ENCODE results near the gene EFNA1. TPM values are rescaled to one million over a fixed set of nuclear protein-coding genes. Genes with fewer than 3 reads are reported as not detected.
"Not testable (repeated sequence)": the region's sequence is repeated elsewhere in the genome, so short reads cannot be mapped to it uniquely, and the experiment has no call there.

EFNA1 gene
- total and polyA plus RNA-seq, 5 donors from 2014 or later = 0.30 to 6.8 (median 3.1) TPM

DNA sequence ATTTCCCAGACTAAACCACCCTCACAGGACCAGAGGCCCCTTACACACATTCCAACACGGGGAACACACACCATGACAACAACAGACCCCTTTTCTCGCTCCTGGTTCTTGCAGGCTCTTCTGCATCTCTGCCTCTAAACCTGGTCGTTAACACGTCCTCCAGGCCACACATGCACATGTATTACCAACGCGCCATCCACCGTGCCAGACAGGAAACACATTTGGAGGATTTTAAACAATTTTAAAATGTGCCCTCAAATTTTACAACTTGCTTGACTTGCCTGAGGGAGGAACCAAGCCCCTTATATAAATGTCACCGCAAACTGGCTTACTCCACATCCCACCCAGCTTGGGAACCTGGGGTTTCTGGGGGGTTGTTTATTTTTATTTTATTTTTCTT, 16.9 kb upstream of the EFNA1 start:
- H3K9me3 ChIP-seq (ENCODE audit: control insufficient read depth in 2 of 2, low read length in 2 of 2) = no peaks in the 10 kb centered on the region
- H3K27ac ChIP-seq (ENCODE audit: insufficient read depth, low read length, poor library complexity, severe bottlenecking) = no peak overlapping the region
- H3K27ac Mint-ChIP-seq = no peak overlapping the region
- no peaks in the 10 kb centered on the region for H3K27me3 ChIP-seq (ENCODE audit: control insufficient read depth, insufficient read depth, low read length)
- H3K36me3 ChIP-seq (ENCODE audit: control insufficient read depth, insufficient read depth, low read length) = no peaks in the 10 kb centered on the region
- H3K4me3 ChIP-seq (ENCODE audit: low read depth, low read length) = no peak overlapping the region
- H3K4me1 Mint-ChIP-seq = no peaks in the 10 kb centered on the region
- H3K4me3 Mint-ChIP-seq = no peak overlapping the region
- ATAC-seq (ENCODE audit: low read depth in 2 of 2) (no peak), DNase-seq (no peak)
- H3K36me3 Mint-ChIP-seq = no peaks in the 10 kb centered on the region
- H3K27me3 Mint-ChIP-seq = peaks cover 21% of the 10 kb centered on the region
- no peaks in the 10 kb centered on the region for H3K9me3 Mint-ChIP-seq
- H3K4me1 ChIP-seq (ENCODE audit: control insufficient read depth, insufficient read depth, low read length, poor library complexity, severe bottlenecking) = no peaks in the 10 kb centered on the region

GRCh38 chr1:155113450-155113980, 14.2 kb upstream of the EFNA1 start:
- Histone ChIP-seq H3K27ac (ENCODE audit: insufficient read depth, low read length, poor library complexity, severe bottlenecking) (no peak overlapping the region), H3K4me3 (ENCODE audit: low read depth, low read length) (no peak overlapping the region), H3K4me1 (ENCODE audit: control insufficient read depth, insufficient read depth, low read length, poor library complexity, severe bottlenecking) (no peaks in the 10 kb centered on the region), H3K36me3 (ENCODE audit: control insufficient read depth, insufficient read depth, low read length) (no peaks in the 10 kb centered on the region), H3K9me3 (ENCODE audit: control insufficient read depth in 2 of 2, low read length in 2 of 2) (no peaks in the 10 kb centered on the region), H3K27me3 (ENCODE audit: control insufficient read depth, insufficient read depth, low read length) (peaks cover 2% of the 10 kb centered on the region)
- no peak for ATAC-seq (ENCODE audit: low read depth in 2 of 2)
- DNase-seq = no peak
- no peak overlapping the region for H3K4me3 Mint-ChIP-seq
- H3K4me1 Mint-ChIP-seq = no peaks in the 10 kb centered on the region
- no peak overlapping the region for H3K27ac Mint-ChIP-seq
- no peaks in the 10 kb centered on the region for H3K36me3 Mint-ChIP-seq
- peaks cover 22% of the 10 kb centered on the region for H3K27me3 Mint-ChIP-seq
- H3K9me3 Mint-ChIP-seq = no peaks in the 10 kb centered on the region

DNA sequence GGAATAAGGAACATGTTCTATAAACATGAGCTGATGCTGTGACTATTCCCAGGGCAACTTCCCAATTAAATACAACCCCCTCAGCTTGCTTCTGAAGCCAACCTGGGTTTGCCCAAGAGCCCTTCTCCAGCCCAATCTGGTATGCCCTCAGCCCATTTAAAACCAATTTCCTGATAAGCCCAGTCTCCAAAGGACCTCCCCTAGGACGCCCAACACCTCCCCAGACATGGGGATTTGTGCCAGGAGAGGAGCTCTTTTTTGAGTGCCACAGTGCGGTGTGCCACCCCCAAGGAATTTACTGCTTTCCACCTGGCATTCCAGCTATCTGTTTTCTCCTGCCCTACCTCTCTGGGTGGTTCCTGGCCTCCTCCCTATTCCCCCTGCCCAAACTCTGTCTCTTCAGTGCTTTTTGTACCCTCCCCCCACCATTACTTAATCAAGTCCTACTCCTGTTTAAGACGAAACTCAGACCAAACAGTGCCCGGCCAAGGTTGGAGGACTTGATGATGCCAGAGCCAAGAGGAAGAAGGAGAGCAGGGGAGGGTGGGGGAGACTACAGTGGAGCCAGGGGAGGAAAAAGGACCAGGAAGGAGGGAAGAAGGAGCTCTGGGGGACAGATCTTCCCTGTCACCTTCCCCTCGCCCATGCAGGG, 11.4 kb upstream of the EFNA1 start:
- no peak for ATAC-seq (ENCODE audit: low read depth in 2 of 2)
- Mint-ChIP-seq H3K27me3 (peaks cover 21% of the 10 kb centered on the region), H3K27ac (no peak overlapping the region), H3K4me3 (no peak overlapping the region), H3K36me3 (no peaks in the 10 kb centered on the region), H3K4me1 (no peaks in the 10 kb centered on the region), H3K9me3 (no peaks in the 10 kb centered on the region)
- Histone ChIP-seq H3K27me3 (ENCODE audit: control insufficient read depth, insufficient read depth, low read length) (peaks cover 2% of the 10 kb centered on the region), H3K27ac (ENCODE audit: insufficient read depth, low read length, poor library complexity, severe bottlenecking) (no peak overlapping the region), H3K4me3 (ENCODE audit: low read depth, low read length) (no peak overlapping the region), H3K9me3 (ENCODE audit: control insufficient read depth in 2 of 2, low read length in 2 of 2) (no peaks in the 10 kb centered on the region), H3K36me3 (ENCODE audit: control insufficient read depth, insufficient read depth, low read length) (no peaks in the 10 kb centered on the region), H3K4me1 (ENCODE audit: control insufficient read depth, insufficient read depth, low read length, poor library complexity, severe bottlenecking) (no peaks in the 10 kb centered on the region)
- no peak for DNase-seq

DNA sequence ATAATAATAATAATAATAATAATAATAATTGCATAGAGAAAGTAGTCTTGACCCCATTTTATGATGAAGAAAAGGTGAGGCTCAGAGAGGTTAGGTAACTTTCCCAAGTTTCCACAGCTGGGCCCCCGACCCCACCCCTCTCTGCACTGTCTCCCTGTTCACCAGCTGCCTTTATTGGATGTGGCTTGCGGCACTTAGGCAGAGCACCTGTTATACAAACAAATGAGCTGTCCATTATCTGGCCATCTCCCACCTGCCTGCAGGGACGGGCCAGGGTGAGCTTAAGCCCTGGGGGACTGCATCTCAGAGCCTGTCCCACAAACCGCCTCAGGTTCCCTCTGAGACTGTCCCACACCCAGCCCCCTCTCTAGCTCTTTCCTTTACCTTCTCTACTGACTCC, 10.1 kb upstream of the EFNA1 start:
- peaks cover 2% of the 10 kb centered on the region for H3K27me3 ChIP-seq (ENCODE audit: control insufficient read depth, insufficient read depth, low read length)
- no peak overlapping the region for H3K4me3 ChIP-seq (ENCODE audit: low read depth, low read length)
- DNase-seq (no peak), ATAC-seq (ENCODE audit: low read depth in 2 of 2) (no peak)
- H3K27ac Mint-ChIP-seq = no peak overlapping the region
- peaks cover 30% of the 10 kb centered on the region for H3K27me3 Mint-ChIP-seq
- H3K36me3 ChIP-seq (ENCODE audit: control insufficient read depth, insufficient read depth, low read length) = no peaks in the 10 kb centered on the region
- no peaks in the 10 kb centered on the region for H3K9me3 Mint-ChIP-seq
- H3K4me3 Mint-ChIP-seq = no peak overlapping the region
- no peaks in the 10 kb centered on the region for H3K36me3 Mint-ChIP-seq
- H3K4me1 Mint-ChIP-seq = no peaks in the 10 kb centered on the region
- no peak overlapping the region for H3K27ac ChIP-seq (ENCODE audit: insufficient read depth, low read length, poor library complexity, severe bottlenecking)
- H3K4me1 ChIP-seq (ENCODE audit: control insufficient read depth, insufficient read depth, low read length, poor library complexity, severe bottlenecking) = no peaks in the 10 kb centered on the region
- H3K9me3 ChIP-seq (ENCODE audit: control insufficient read depth in 2 of 2, low read length in 2 of 2) = no peaks in the 10 kb centered on the region

DNA sequence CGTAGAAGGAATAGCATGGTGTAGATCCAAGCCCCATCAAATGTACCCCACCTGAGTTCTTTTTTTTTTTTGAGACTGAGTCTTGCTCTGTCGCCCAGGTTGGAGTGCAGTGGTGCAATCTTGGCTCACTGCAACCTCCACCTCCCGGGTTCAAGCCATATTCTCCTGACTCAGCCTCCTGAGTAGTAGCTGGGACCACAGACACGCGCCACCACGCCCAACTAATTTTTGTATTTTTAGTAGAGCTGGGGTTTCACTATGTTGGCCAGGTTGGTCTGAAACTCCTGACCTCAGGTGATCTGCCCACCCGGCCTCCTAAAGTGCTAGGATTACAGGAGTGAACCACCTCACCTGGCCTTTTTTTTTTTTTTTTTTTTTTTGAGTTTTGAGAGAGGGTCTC, 9.6 kb upstream of the EFNA1 start:
- H3K4me3 ChIP-seq (ENCODE audit: low read depth, low read length); H3K27ac ChIP-seq (ENCODE audit: insufficient read depth, low read length, poor library complexity, severe bottlenecking); H3K9me3 Mint-ChIP-seq; H3K4me3 Mint-ChIP-seq; H3K27me3 ChIP-seq (ENCODE audit: control insufficient read depth, insufficient read depth, low read length); H3K4me1 ChIP-seq (ENCODE audit: control insufficient read depth, insufficient read depth, low read length, poor library complexity, severe bottlenecking); DNase-seq; H3K4me1 Mint-ChIP-seq; ATAC-seq (ENCODE audit: low read depth in 2 of 2); H3K36me3 ChIP-seq (ENCODE audit: control insufficient read depth, insufficient read depth, low read length); H3K27ac Mint-ChIP-seq; H3K36me3 Mint-ChIP-seq; H3K9me3 ChIP-seq (ENCODE audit: control insufficient read depth in 2 of 2, low read length in 2 of 2): not testable (repeated sequence)
- peaks cover 32% of the 10 kb centered on the region for H3K27me3 Mint-ChIP-seq

DNA sequence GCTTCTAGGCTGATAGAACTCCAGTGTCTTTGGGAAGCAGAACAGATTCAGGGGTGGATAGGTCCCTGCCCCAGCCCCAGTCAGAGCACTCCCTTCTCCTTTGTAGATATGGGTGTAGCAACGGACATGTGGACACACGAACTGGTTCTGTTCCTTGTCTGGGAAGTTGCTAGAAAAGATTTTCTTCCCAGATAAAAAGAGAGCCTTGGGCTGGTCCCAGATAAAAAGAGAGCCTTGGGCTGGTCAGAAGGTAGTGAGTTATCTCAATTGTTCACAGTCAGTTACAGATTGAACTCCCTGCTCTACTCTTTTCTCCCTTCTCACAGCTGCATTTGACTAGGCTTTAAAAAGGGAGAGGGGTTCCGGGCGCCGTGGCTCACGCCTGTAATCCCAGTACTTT, 7.4 kb upstream of the EFNA1 start:
- Histone ChIP-seq H3K4me1 (ENCODE audit: control insufficient read depth, insufficient read depth, low read length, poor library complexity, severe bottlenecking) (no peaks in the 10 kb centered on the region), H3K27me3 (ENCODE audit: control insufficient read depth, insufficient read depth, low read length) (peaks cover 2% of the 10 kb centered on the region), H3K4me3 (ENCODE audit: low read depth, low read length) (no peak overlapping the region), H3K36me3 (ENCODE audit: control insufficient read depth, insufficient read depth, low read length) (no peaks in the 10 kb centered on the region), H3K9me3 (ENCODE audit: control insufficient read depth in 2 of 2, low read length in 2 of 2) (no peaks in the 10 kb centered on the region), H3K27ac (ENCODE audit: insufficient read depth, low read length, poor library complexity, severe bottlenecking) (no peak overlapping the region)
- DNase-seq (no peak), ATAC-seq (ENCODE audit: low read depth in 2 of 2) (no peak)
- Mint-ChIP-seq H3K4me1 (no peaks in the 10 kb centered on the region), H3K36me3 (no peaks in the 10 kb centered on the region), H3K27me3 (peaks cover 41% of the 10 kb centered on the region), H3K27ac (no peak overlapping the region), H3K9me3 (no peaks in the 10 kb centered on the region), H3K4me3 (no peak overlapping the region)

DNA sequence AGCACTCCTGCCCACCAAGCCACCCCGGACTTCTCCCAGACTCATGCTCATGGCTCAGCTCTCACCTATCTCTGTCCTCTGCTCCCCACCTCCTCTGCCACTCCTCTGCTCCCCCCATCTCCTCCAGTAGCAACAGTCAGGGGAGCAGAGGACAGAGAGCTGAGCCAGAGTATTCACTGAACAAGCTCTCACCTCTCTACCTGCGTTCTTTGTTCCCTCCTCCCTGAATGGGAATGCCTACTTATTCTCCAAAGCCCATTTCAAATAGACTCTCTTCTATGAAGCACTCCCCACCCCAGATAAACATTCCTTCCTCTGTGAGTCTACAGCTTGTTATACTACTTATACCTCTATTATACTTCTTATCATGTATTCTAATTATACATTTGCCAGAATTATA, 6.4 kb upstream of the EFNA1 start:
- H3K36me3 Mint-ChIP-seq = no peaks in the 10 kb centered on the region
- ATAC-seq (ENCODE audit: low read depth in 2 of 2) (no peak), DNase-seq (no peak)
- H3K4me1 Mint-ChIP-seq = no peaks in the 10 kb centered on the region
- peaks cover 47% of the 10 kb centered on the region for H3K27me3 Mint-ChIP-seq
- Histone ChIP-seq H3K27ac (ENCODE audit: insufficient read depth, low read length, poor library complexity, severe bottlenecking) (no peak overlapping the region), H3K36me3 (ENCODE audit: control insufficient read depth, insufficient read depth, low read length) (no peaks in the 10 kb centered on the region), H3K9me3 (ENCODE audit: control insufficient read depth in 2 of 2, low read length in 2 of 2) (no peaks in the 10 kb centered on the region), H3K4me3 (ENCODE audit: low read depth, low read length) (no peak overlapping the region), H3K27me3 (ENCODE audit: control insufficient read depth, insufficient read depth, low read length) (peaks cover 2% of the 10 kb centered on the region), H3K4me1 (ENCODE audit: control insufficient read depth, insufficient read depth, low read length, poor library complexity, severe bottlenecking) (no peaks in the 10 kb centered on the region)
- H3K9me3 Mint-ChIP-seq = no peaks in the 10 kb centered on the region
- no peak overlapping the region for H3K4me3 Mint-ChIP-seq
- H3K27ac Mint-ChIP-seq = no peak overlapping the region

DNA sequence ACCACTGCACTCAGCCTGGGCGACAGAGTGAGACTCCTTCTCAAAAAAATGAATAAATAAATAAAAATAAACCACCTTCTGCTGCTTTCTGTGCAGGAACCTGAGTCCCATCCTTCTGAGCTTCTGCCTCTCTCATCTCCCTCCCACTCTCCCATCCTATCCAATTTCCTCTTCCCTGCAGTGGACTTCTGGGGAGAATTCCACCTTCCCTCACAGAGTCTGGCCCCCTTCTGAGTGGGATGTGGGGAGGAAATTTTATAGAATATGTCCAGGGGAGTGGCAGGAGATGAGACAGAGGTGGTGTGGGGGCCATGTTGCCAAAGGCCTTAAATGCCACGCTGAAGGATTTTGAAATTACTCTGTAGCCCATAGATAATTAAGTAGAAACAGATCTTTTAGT, 5.4 kb upstream of the EFNA1 start:
- ATAC-seq (ENCODE audit: low read depth in 2 of 2) (no peak), DNase-seq (no peak)
- H3K9me3 Mint-ChIP-seq = no peaks in the 10 kb centered on the region
- no peak overlapping the region for H3K4me3 Mint-ChIP-seq
- H3K27ac Mint-ChIP-seq = peak overlapping the region in 1 of 3 donors; percentile 22
- peaks cover 5% of the 10 kb centered on the region for H3K27me3 ChIP-seq (ENCODE audit: control insufficient read depth, insufficient read depth, low read length)
- H3K36me3 ChIP-seq (ENCODE audit: control insufficient read depth, insufficient read depth, low read length) = no peaks in the 10 kb centered on the region
- H3K4me3 ChIP-seq (ENCODE audit: low read depth, low read length) = no peak overlapping the region
- no peaks in the 10 kb centered on the region for H3K36me3 Mint-ChIP-seq
- H3K4me1 ChIP-seq (ENCODE audit: control insufficient read depth, insufficient read depth, low read length, poor library complexity, severe bottlenecking) = peaks cover 10% of the 10 kb centered on the region
- H3K27ac ChIP-seq (ENCODE audit: insufficient read depth, low read length, poor library complexity, severe bottlenecking) = no peak overlapping the region
- peaks cover 0 to 7% (median 6%) of the 10 kb centered on the region in 4 donors for H3K4me1 Mint-ChIP-seq
- H3K27me3 Mint-ChIP-seq = peaks cover 51% of the 10 kb centered on the region
- no peaks in the 10 kb centered on the region for H3K9me3 ChIP-seq (ENCODE audit: control insufficient read depth in 2 of 2, low read length in 2 of 2)
